Kidney epithelial cell (primary cell): ENCODE data around the gene STRIT1. TPM values are rescaled to one million over a fixed set of nuclear protein-coding genes. Genes with fewer than 3 reads are reported as not detected.

Source experiments
- DNase-seq: peaks from one replicate; pipeline ENCODE4 v3.0.0-alpha.2; 2010; ENCODE audit warnings: low read depth
- H3K27me3 ChIP-seq: 2 replicates; pipeline ENCODE4 v1.6.0; 2011; ENCODE audit warnings: low read length; ENCODE audit not compliant: control insufficient read depth, insufficient read depth
- H3K36me3 ChIP-seq: 2 replicates; pipeline ENCODE4 v1.5.1; 2011; ENCODE audit warnings: low read length; ENCODE audit not compliant: control insufficient read depth, insufficient read depth
- H3K4me3 ChIP-seq: 2 replicates; pipeline ENCODE4 v1.5.1; 2011; ENCODE audit warnings: low read depth, mild to moderate bottlenecking, control low read depth, low read length
- CTCF ChIP-seq: IDR thresholded peaks from 2 replicates; pipeline ENCODE4 v1.5.1; 2011; ENCODE audit warnings: mild to moderate bottlenecking, moderate library complexity, low read length, control low read depth, inconsistent platforms; ENCODE audit not compliant: insufficient read depth, poor library complexity, severe bottlenecking
- total RNA-seq: library from RNA; depleted of rRNA; stranded (reverse); fragments of >200 nt; gene quantifications from 2 replicates; pipeline ENCODE4 v1.2.3, GENCODE V29; 2015

STRIT1 gene
- total RNA-seq, 1 donor from 2014 or later: not detected

DNA sequence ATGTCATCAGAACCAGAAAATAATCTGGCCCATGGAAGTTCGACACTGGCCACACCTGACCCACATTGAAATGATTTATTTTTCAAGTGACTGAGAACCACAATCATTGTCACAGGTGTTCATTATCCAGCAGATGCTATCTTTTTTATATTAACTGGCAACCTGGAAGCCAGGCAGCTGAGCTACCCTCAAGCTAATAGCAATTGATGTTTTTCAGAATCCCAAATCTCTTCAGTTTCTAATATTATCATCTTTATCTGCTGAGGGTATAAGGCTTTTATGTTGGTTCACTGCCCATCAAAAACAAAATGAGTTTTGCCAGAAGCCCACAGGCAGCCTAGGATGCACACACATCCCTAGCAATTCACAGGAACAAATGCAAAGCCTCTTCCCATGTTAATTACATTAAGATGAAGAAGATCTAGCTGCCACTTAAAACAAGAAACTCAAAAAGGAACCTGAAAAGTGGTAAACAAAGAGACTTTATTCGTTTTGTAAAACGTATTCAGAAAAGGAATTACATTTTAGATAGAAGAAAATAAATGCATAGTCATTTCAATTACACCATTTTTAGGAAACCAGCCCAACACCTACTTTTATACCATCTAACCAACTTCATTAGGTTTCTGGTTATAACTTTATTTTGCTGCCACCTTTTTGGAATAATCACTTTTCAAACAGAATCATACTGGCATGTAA lies 40.9 kb upstream of the STRIT1 start:
- H3K36me3 ChIP-seq: no peaks in the 10 kb centered on the region
- no peak for DNase-seq
- no peak overlapping the region for H3K4me3 ChIP-seq
- H3K27me3 ChIP-seq: no peaks in the 10 kb centered on the region
- no peak for TF ChIP-seq CTCF

- H3K36me3 ChIP-seq: no peaks in the 10 kb centered on the region
- H3K27me3 ChIP-seq: no peaks in the 10 kb centered on the region
- DNase-seq: no peak
- TF ChIP-seq CTCF: no peak
- no peak overlapping the region for H3K4me3 ChIP-seq
These were observed 39.2 kb upstream of the STRIT1 start for GRCh38 chr3:155332716-155333115.

DNA sequence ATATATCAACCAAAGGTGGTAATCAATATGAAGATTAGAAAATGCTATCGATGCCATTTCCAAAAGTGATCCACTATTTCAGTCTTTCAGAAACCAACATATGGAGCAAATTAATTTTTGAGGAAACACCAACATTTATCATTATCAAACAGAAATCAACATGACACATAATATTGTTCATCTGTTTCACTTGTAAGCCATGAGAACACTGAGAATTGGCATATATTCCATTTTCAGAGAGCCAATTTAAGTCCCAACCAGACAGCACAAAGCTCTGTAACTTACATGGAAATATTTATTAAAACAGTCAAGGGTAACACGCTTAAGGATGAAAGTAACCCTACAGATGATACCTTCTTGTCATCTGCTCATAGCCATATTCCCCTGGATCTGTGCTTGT lies 37.6 kb upstream of the STRIT1 start:
- Histone ChIP-seq H3K27me3 (no peaks in the 10 kb centered on the region), H3K4me3 (no peak overlapping the region), H3K36me3 (no peaks in the 10 kb centered on the region)
- no peak for DNase-seq
- TF ChIP-seq CTCF: no peak

- no peak for TF ChIP-seq CTCF
- DNase-seq: no peak
- H3K36me3 ChIP-seq: no peaks in the 10 kb centered on the region
- no peak overlapping the region for H3K4me3 ChIP-seq
- no peaks in the 10 kb centered on the region for H3K27me3 ChIP-seq
These were observed 36.9 kb upstream of the STRIT1 start for GRCh38 chr3:155330370-155330769.

- TF ChIP-seq CTCF: no peak
- Histone ChIP-seq H3K4me3 (no peak overlapping the region), H3K36me3 (no peaks in the 10 kb centered on the region), H3K27me3 (no peaks in the 10 kb centered on the region)
- no peak for DNase-seq
These were observed 36.1 kb upstream of the STRIT1 start for GRCh38 chr3:155329513-155330048.

DNA sequence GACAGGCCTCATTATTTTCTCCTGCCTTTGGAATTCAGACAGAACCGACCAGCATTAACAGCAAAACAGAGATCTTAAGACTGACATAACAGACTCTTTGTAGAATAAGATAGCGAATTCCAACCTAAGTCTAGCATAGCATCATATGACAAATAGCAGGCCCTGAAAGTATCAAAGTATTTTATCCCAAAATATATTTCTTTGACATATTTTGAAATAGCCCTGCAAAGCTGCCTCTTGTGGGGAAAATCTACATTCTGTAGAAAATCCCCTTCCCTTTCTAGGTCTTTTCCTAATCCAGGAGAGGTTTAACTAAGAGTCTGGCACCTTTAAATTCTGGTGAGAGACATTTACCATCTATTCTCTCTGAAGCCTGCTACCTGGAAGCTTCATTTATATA lies 34.4 kb upstream of the STRIT1 start:
- Histone ChIP-seq H3K36me3 (no peaks in the 10 kb centered on the region), H3K27me3 (no peaks in the 10 kb centered on the region), H3K4me3 (no peak overlapping the region)
- TF ChIP-seq CTCF: no peak
- no peak for DNase-seq
